GM21717 (cell line): ENCODE results near the gene ARID5A.
"Not testable (repeated sequence)": the region's sequence is repeated elsewhere in the genome, so short reads cannot be mapped to it uniquely, and the experiment has no call there.

Source experiments
- ATAC-seq: cut with Tn5 transposase; IDR thresholded peaks from one replicate; pipeline ENCODE4 v1.9.1; 2021; ENCODE audit warnings: mild to moderate bottlenecking, moderate library complexity; ENCODE audit not compliant: unreplicated experiment

The ARID5A gene

DNA sequence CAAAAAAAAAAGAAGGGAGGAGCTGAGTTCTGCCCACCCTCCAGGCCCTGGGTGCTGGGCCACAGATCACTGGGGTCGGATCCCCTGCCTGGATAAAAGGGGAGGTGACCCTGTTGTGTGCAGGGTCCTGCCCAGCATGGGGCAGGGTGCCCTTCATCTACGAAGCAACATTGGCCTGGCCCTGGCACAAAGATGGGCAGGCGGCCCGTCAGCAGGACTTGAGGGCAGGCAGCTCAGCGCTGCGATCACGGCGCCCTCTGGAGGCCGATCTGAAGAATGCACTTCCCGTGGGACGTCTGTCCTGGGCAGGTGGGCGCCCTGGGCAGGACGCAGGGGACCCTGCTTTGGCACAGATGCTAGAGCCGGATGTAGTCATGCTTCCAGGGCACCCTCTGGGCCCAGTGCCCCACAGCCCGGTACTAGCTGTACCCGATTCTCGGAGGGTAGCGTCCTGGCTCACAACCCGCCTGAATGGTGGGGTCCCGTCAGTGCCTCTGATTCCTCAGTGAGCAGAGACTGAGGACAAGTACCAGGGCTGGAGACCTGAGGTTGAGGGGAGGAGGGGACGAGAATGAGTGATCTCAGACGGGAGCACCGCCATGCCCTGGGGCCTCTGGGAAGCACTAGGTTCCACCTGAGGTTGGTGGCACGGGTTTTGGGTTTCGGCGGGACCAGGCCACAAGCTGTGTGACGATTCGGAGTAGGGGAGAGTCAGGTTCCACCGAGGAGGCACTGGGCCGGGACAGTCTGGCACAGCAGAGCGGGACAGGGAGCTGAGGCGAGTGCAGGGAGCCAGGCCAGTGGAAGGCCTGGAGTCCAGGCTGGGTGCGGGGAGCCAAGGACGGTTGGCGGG lies 18.0 kb downstream of the ARID5A start:
- ATAC-seq = no peak

GRCh38 chr2:96555146-96555610 lies 18.6 kb downstream of the ARID5A start:
- ATAC-seq = no peak

- no peak for ATAC-seq
Observed at GRCh38 chr2:96556441-96557330, 20.1 kb downstream of the ARID5A start.

DNA sequence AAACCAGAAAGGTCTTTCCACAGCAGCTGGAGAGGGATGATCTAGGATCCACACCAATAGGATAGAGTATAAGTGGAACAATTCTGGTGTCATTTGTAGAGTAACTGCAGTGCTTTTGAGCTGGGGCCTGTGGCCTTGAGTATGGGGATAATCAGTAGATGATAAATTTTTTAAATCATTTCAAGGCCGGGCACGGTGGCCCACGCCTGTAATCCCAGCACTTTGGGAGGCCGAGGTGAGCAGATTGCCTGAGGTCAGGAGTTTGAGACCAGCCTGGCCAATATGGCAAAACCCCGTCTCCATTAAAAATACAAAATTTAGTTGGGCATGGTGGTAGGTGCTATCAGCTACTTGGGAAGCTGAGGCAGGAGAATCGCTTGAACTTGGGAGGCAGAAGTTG lies 20.9 kb downstream of the ARID5A start:
- not testable (repeated sequence) for ATAC-seq

- no peak for ATAC-seq
Observed at GRCh38 chr2:96558061-96558460, 21.5 kb downstream of the ARID5A start.

DNA sequence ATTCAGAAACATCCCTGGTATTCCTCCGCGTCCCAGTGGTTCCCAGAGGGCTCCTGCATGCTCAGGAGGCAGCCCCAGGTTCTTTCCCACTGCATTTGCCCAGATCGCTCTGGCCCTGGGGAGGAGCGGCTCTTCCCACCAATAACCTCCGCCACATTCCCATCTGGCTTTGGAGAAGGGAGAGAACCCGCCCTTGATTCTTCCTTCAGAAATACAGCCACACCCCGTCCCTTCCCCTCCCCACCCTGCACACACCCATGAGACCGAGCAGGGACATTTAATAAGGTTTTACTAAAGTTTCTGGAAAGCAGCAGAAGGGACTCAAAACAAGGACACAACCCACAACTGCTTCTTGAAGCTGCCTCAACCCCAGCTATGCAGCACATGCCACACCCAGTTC lies 21.9 kb downstream of the ARID5A start:
- no peak for ATAC-seq

DNA sequence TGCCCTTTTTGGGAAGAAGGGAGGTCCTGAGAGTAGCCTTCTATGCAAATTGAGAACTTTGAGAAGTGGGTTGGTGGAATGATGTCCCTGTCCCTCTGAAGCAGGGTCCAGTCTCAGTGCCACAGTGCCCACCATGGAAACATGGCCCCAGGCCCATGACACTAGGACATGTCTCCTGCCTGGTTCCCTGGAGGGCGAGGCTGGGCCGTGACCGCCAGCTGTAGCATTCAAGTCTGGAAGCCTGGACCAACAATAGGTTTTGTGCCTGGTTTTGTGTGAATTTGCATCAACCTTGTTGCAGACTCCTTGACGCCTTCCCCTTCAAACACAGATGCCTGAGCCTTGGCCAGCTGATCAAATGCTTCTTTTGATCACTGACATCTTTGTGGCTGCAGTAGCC lies 27.5 kb downstream of the ARID5A start:
- ATAC-seq = no peak

DNA sequence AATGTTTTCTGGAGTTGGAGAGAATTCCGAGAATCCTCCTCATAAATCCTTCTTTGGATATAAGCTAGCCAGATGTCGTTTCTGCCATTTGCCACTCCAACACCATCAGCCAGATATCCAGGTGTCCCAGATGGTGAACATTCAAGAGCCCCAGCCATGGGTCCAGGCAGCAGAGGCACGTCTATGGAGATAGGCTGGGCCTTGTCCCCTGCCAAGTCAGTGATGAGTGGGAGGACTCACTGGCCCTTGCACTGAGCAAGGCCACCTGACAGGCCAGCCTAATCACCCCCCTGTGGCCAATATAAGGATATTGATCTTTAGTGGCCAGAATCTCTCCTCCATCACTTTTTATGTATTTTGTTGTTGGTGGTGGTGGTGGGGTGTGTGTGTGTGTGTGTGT lies 28.0 kb downstream of the ARID5A start:
- no peak for ATAC-seq

DNA sequence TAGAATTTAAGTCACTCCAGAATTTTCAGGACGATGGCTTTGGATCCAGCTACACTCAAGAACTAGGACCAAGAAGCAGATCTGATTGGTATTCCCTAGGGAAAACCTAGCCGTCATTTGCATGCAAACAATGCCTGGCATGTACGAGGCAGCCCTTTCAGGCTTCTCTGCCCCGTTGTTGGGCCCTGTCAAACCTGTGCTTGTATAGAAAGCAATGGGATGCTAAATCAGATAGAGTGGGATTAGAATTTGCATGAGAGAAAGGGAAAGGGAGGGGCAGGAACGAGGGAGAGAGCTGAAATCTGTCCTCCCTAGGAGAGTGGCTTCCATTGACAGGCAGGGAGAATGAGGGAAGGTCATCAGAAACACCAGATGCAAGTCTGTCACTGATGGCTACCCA lies 28.6 kb downstream of the ARID5A start:
- ATAC-seq = no peak

GRCh38 chr2:96568094-96568493 lies 31.5 kb downstream of the ARID5A start:
- ATAC-seq = no peak

GRCh38 chr2:96574364-96574763 lies 37.8 kb downstream of the ARID5A start:
- ATAC-seq = no peak

DNA sequence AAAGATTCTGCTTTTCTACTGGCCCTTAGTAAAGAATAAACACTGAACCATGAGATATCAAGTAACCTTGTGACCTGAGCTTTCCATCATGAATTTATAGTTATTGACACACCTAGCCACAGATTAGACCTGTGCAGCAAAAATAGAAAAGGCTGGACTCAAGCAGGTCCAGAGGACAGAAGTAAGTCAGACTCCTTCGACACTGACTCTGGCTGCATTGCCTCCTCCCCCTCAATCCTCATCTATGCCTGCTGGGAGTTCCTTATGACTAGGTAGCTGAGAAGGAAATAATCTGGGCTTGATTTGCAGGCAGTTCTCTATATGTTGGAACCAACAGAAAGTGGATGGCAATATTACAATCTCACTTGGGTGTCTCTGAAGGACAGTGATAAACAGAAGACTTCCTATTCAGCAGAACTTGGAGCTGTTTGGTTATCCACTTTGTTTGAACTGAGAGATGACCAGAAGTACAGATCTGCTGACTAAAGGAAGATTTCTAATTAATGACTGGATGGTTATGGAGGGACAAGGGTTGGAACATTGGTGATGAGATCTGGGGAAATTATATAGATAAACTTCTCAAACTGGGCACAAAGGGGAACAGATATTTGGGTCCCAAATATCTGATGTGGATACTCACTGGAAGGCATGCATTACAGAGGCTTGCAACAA lies 39.4 kb downstream of the ARID5A start:
- ATAC-seq = no peak

DNA sequence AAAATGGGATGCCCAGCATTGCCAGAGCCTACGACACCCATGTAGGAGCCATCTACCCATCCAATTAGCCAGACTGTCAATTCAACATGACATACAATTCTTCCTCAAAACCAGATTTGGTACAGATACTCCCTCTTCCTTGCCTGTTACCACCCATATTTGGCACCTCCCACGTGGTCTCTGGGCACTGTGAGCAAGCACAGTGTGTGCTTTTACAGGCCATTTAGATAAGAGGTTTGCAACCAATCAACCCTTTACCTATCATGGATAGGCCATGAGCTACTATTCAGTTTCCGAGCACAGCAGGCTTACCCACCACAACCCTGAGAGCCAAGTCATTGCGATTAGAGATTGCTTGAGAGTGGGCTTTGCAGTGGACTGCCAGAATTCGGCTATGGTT lies 40.9 kb downstream of the ARID5A start:
- no peak for ATAC-seq

GRCh38 chr2:96578731-96579130 lies 42.2 kb downstream of the ARID5A start:
- ATAC-seq = no peak

DNA sequence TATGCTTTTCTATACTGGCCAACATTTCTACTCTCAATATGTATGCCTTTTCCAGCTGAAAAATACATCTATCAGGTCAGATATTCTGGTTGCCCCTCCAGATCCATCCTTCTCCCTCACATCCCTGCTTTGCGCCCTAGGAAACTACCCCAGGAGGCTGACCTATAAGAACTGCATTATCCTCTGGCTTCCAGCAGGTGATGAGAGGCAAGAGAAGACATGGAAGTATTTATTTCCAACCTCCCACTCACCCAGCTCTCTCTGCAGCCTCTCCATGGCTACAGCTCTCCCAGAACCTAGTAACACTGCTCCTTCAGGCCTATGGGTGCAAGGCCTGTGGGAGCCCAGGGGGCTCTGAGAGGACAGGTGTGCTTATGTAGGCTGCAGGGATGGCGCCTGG lies 42.9 kb downstream of the ARID5A start:
- ATAC-seq = no peak

- no peak for ATAC-seq
Observed at GRCh38 chr2:96580771-96581170, 44.2 kb downstream of the ARID5A start.

- ATAC-seq = no peak
Observed at GRCh38 chr2:96584017-96584416, 47.5 kb downstream of the ARID5A start.

GRCh38 chr2:96587843-96588242 lies 51.3 kb downstream of the ARID5A start:
- ATAC-seq = no peak

GRCh38 chr2:96591054-96591453 lies 54.5 kb downstream of the ARID5A start:
- no peak for ATAC-seq

DNA sequence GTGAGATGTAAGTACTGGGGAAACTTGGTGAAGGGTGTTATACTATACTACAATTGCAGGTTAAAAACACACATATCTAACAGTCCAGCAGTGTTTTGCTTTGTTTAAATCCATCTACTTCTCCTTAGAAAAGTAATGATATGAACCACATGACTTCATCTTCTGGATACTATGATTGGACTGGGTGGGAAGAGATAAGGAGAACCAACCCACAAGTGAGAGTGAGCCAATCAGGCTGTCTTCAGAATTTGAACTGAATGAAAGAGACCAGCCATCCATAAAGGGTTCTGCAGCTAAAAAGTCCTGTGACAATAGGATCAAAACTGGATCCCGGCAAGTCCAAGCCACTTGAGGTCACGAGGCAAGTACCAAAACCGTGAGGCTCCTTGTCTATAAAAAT lies 54.9 kb downstream of the ARID5A start:
- ATAC-seq = no peak

GRCh38 chr2:96594282-96594681 lies 57.7 kb downstream of the ARID5A start:
- no peak for ATAC-seq
